Measurements from ENCODE around the gene UST.

DNA sequence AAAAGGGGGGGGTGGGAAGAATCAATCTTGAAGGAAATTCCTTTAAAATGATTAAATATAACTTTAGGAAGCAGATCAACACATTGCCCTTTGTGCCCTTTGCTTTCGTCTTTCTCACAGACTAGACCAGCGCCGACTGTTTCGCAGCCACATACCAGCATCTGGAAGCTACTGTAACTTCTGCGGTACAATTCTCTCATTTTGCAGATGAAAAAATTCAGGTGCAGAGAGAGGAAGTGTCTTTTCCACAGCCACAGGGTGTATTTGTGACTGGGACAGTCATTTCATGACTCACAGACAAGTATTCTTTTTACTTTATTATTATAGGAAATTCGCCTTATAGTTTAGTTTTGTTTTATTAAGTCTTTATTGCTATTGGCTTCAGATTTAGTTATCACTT lies 84.2 kb downstream of the UST start:
- TF ChIP-seq, protein P1, sequence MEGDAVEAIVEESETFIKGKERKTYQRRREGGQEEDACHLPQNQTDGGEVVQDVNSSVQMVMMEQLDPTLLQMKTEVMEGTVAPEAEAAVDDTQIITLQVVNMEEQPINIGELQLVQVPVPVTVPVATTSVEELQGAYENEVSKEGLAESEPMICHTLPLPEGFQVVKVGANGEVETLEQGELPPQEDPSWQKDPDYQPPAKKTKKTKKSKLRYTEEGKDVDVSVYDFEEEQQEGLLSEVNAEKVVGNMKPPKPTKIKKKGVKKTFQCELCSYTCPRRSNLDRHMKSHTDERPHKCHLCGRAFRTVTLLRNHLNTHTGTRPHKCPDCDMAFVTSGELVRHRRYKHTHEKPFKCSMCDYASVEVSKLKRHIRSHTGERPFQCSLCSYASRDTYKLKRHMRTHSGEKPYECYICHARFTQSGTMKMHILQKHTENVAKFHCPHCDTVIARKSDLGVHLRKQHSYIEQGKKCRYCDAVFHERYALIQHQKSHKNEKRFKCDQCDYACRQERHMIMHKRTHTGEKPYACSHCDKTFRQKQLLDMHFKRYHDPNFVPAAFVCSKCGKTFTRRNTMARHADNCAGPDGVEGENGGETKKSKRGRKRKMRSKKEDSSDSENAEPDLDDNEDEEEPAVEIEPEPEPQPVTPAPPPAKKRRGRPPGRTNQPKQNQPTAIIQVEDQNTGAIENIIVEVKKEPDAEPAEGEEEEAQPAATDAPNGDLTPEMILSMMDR (conservative IDR thresholded peaks at IDR 0.05; ENCODE audit: low read length) = no peak
- TF ChIP-seq EZH2phosphoT487 (IDR thresholded peaks at IDR 0.05; ENCODE audit: borderline replicate concordance, low read depth, low read length) = no peak

All from OCI-LY7 (cell line).